Measurements from ENCODE around the gene SSBP3.

DNA sequence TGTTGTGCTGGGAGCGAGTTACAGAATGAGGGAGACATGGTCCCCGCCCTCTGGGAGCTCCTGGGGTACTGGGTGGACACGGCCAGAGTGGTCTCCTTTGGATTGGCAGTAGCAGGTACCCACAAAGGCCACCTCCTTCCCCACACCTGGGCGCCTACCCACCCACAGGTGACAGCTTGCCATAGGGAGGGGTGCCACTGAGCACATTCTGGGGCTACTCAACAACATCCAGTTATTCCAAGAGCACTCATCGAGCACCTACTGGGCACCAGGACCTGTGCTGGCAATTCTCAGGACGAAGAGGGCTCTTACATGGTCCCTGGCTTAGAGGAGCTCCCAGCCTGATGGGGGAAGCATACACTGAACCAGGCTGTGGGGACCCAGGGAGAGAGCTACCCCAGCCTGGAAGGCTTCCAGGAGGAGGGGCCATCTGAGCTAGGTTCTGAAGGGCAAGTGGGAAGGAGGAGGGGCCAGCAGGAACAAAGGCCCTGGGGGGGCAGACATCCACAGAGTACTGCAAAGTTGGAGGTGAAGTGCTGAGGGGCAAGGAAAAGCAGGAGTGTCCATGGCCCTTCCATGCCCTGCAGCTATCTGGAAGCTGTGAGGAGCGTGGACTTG, 184.2 kb downstream of the SSBP3 start:
- no peak for TF ChIP-seq EZH2phosphoT487 (IDR thresholded peaks at IDR 0.05; ENCODE audit: unreplicated experiment)
- TF ChIP-seq JUNB (IDR thresholded peaks at IDR 0.05; ENCODE audit: unreplicated experiment): no peak
- TF ChIP-seq EZH2 (IDR thresholded peaks at IDR 0.05; ENCODE audit: low read depth, unreplicated experiment): no peak
